Measurements from ENCODE around the gene PSMD13.
"Not testable (repeated sequence)": the region's sequence is repeated elsewhere in the genome, so short reads cannot be mapped to it uniquely, and the experiment has no call there.

PSMD13 gene

GRCh38 chr11:220641-221215, 16.0 kb upstream of the PSMD13 start:
- not testable (repeated sequence) for DNase-seq

GRCh38 chr11:221539-221938, 15.2 kb upstream of the PSMD13 start:
- no peak for DNase-seq

GRCh38 chr11:221998-222789, 14.6 kb upstream of the PSMD13 start:
- no peak for DNase-seq

GRCh38 chr11:223026-223789, 13.6 kb upstream of the PSMD13 start:
- DNase-seq = no peak

- no peak for DNase-seq
Measured at GRCh38 chr11:223884-224283, 12.9 kb upstream of the PSMD13 start.

- no peak for DNase-seq
Measured at GRCh38 chr11:224424-224823, 12.4 kb upstream of the PSMD13 start.

GRCh38 chr11:225734-226453, 10.9 kb upstream of the PSMD13 start:
- no peak for DNase-seq

- DNase-seq = no peak
Measured at GRCh38 chr11:227824-228379, 8.9 kb upstream of the PSMD13 start.

GRCh38 chr11:230431-230830, 6.3 kb upstream of the PSMD13 start:
- no peak for DNase-seq

- no peak for DNase-seq
Measured at GRCh38 chr11:232783-233565, 3.8 kb upstream of the PSMD13 start.

GRCh38 chr11:235180-235579, 1.6 kb upstream of the PSMD13 start:
- DNase-seq = no peak

- peak; percentile 77 for DNase-seq
Measured at GRCh38 chr11:235609-235996, 1.2 kb upstream of the PSMD13 start.

GRCh38 chr11:235997-236773, 591 bp upstream of the PSMD13 start, which contains the start of gene SIRT3:
SIRT3 (minus strand) TSS chr11:236342; CDS start chr11:236328, 14 bp downstream.
- DNase-seq = peak; percentile 76

- not testable (repeated sequence) for DNase-seq
Measured at GRCh38 chr11:238346-238745, 1.6 kb downstream of the PSMD13 start.

GRCh38 chr11:240315-240714, 3.5 kb downstream of the PSMD13 start:
- DNase-seq = no peak

GRCh38 chr11:241634-242033, 4.9 kb downstream of the PSMD13 start:
- DNase-seq = no peak

- DNase-seq = no peak
Measured at GRCh38 chr11:244376-244775, 7.6 kb downstream of the PSMD13 start.

- DNase-seq = no peak
Measured at GRCh38 chr11:249062-249461, 12.3 kb downstream of the PSMD13 start.

GRCh38 chr11:250274-250673, 13.5 kb downstream of the PSMD13 start:
- no peak for DNase-seq

GRCh38 chr11:250740-251299, 14.0 kb downstream of the PSMD13 start:
- DNase-seq = peak; percentile 78

GRCh38 chr11:251550-251949, 14.8 kb downstream of the PSMD13 start:
- DNase-seq = no peak

Measured in activated naive CD4-positive, alpha-beta T cell treated with anti-CD3 and anti-CD28 coated beads, Interleukin-2, amount 50 U/mL, for 16 hours (primary cell).